ENCODE data around the gene FLT1.

The FLT1 gene

DNA sequence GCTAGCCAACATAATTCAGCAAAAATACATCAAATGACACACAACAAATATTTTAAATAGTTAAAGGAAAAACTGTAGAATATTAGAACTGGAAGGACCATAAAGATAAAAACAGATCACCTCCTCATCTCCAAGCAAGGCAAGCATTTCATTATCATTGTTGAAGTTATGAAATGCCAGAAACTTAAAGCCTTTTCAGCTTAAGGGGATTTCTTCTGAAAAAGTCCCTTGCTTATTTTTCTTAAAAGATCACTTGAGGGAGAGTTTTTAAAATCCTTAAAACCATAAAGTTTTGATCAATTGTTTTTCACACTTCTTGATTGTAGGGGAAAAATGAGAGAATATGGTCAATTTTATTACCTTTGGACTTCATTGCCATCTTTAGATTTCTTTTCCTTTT, 37.4 kb downstream of the FLT1 start:
- DNase-seq: no peak

DNA sequence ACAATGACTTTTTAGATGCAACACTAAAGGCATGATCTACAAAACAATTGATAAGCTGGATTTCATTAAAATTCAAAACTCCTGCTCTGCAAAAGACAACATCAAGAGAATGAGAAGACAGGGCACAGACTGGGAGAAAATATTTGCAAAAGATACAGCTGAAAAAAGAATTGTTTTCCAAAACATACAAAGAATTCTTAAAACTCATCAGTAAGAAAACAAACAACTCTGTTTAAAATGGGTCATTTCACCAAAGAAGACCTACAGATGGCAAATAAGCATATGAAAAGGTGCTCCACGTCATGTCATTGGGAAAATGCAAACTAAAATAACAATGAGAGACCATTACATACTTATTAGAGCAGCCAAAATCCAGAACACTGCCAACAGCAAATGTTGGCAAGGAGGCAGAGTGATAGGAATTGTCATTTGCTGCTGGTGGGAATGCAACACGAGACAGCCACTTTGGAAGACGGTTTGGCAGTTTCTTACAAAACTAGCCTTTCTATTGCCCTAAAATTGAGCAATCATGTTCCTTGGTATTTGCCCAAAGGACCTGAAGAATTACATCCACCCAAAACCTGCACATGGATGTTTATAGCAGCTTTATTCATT, 39.2 kb downstream of the FLT1 start:
- no peak for DNase-seq

DNA sequence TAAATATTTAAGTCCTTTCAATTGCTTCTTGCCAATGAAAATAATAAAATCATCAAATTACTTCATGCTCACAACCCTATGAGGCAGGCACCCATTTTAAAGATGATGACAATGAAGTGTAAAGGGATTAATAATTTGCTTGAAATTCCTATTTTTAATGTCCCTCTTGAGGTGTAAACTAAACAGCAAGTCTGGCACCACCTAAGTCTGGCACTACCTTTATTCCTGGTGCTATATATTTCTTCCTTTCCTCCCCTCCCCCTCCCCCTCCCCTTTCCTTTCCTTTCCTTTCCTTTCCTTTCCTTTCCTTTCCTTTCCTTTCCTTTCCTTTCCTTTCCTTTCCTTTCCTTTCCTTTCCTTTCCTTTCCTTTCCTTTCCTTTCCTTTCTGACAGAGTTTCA, 42.2 kb downstream of the FLT1 start:
- DNase-seq: no peak

DNA sequence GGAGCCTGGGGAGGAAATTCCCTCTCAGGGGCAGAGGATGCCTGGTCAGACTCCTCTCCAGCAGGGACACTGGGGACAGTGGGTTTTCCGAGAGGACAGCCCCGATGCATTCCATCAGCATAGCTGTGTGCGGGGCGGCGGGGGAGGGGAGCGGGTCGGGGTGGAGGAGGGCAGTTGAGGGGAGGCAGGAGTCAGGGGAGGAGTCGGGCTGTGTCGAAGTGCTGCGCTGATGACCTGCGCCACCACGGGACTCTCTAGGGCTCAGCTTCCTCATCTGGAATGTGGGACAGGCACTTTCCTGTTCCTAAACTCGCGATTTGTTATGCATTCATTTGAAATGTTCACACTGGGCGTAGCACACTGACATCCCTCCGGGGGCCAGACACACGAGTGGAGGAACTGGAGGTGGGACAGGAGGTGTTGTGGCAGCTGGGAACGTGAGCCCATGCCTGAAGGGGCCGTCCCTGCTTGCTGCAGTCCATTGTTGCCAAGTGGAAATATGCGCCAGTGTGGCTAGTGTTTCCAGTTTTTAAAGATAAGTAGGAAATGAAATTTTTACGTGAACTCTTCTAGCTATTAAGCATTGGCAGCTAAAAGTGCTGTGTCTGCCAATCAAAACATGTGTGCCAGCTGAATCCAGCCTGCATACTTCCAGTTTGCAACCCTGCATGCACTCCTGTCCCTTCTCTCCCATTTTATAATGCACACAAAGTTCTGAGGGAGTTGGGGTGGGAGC, 43.3 kb downstream of the FLT1 start:
- DNase-seq: no peak

DNA sequence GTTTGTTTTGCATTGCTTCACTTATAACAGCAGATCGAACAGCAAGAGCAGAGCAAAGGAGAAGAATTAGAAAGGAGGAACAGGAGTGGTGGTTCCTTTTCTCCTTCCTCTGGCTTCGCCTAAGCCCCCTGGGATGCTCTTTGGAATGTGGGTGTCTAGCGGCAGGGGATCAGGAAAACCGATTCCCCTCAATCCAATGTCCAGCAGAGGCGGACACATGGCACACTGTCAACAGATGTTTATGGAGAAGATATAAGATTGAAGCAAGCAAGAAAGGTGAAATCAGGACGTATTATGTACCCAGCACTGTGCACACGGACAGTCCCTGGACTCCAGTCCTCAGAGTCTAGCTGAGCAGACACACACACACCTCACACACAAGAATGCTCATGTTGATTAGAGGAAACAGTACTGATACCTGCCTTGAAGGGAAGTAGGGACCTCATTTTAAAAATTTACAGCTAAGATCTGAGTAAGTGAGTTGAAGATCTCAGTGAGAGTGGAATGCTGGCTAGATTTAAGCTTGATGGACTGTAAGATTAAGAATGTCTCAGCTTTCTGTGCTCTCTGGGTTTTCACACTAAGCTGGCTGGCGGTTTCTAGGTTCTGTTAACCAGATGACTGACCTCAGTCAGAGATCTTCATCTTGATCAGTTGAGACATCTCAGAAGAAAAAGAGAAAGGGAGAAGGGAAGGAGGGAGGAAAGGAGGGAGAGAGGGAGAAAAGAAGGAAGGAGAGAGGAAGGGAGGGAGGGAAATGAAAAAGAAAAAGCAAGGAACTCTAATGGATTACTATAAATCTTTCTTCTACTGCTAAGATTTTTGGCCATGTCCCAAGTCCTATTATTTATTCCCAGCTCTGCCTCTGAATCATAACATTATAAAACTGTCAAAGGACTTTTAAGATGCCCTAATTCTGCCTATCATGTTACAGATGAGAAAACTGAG, 44.8 kb downstream of the FLT1 start:
- no peak for DNase-seq

DNA sequence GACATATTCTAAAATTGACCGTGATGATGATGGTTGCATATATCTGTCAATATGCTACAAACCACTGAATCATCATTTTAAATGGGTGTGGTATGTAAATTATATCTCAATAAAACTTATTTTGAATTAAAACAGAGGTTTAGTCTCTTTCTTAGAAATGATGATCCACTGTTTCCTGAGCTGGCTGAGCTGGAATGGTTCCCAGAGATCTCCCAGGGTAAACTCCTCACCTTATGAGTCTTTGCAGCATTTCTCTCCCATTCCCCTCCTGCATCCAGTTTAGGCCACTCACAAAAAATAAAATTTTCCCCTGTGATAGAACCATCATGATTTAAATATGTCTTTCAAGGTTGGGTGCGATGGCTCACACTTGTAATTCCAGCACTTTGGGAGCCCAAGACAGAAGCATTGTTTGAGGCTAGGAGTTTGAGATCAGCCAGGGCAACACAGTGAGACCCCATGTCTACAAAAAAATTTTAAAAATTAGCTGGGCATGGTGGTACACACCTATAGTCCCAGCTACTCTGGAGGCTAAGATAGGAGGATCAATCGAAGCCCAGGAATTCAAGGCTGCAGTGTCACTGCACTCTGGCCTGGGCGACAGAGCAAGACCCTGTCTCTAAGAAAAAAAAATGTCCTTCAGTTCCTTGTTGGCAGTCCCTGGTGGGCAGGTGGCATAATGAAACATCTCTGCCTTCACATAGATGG, 46.1 kb downstream of the FLT1 start:
- DNase-seq: no peak

DNA sequence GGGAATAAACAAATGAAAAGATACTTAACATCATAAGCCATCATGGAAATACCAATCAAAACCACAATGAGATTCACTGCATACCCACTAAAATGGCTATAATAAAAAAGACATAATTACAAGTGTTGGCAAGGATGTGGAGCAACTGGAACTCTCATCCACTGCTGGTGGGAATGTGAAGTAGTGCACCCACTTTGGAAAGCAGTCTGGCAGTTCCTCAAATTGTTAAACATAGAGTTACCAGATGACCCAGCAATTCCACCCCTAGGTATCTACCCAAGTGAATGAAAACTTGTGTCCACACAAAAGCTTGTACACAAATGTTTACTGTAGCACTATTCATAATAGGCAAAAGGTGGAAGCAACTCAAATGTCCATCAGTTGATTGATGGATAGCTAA, 46.9 kb downstream of the FLT1 start:
- DNase-seq: no peak

DNA sequence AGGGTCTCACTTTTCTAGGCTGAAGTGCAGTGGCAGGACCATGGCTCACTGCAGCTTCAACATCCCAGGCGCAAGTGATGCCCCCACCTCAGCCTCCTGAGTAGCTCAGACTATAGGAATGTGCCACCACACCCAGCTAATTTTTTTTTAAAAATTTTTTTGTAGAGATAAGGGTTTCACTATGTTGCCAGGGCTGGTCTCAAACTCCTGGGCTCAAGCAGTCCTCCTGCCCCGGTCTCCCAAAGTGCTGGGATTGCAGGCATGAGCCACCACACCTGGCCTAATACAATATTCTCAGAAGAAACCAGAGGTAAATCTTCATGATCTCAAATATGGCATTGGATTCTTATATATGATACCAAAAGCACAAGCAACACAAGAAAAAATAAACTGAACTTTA, 47.7 kb downstream of the FLT1 start:
- no peak for DNase-seq

DNA sequence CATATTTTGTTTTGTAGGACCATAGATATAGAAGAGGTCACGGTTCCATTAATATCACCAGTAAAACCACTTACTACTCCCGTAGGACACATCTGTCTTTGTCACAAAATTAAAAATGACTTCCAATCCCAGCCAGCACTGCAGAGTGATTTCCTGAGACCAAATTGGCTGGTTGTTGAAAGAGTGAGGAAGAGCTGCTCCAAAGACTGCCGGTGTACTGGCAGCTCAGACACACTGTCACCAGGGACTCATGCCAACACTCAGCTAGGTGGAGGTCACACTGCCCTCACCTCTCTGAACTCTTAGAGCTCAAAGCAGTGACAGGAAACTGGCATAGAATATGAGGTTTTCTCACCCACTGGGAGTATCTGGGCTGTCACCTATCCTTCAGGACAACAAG, 52.1 kb downstream of the FLT1 start:
- DNase-seq: no peak

DNA sequence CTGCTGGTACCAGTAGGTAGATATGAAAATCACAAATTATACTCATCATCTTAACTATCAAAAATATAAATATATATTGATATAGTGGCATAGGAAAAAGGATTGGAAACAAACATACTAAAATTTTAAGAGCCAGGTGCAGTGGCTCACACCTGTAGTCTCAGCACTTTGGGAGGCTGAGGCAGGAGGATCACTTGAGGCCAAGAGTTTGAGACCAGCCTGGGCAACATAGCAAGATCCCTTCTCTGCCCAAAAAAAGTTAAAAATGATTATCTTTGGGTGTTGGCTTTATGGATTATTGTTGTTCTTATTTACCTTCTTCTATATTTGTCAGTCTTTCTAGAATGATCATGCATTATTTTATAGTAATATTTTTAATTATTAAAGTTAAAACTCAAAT, 53.4 kb downstream of the FLT1 start:
- no peak for DNase-seq

DNA sequence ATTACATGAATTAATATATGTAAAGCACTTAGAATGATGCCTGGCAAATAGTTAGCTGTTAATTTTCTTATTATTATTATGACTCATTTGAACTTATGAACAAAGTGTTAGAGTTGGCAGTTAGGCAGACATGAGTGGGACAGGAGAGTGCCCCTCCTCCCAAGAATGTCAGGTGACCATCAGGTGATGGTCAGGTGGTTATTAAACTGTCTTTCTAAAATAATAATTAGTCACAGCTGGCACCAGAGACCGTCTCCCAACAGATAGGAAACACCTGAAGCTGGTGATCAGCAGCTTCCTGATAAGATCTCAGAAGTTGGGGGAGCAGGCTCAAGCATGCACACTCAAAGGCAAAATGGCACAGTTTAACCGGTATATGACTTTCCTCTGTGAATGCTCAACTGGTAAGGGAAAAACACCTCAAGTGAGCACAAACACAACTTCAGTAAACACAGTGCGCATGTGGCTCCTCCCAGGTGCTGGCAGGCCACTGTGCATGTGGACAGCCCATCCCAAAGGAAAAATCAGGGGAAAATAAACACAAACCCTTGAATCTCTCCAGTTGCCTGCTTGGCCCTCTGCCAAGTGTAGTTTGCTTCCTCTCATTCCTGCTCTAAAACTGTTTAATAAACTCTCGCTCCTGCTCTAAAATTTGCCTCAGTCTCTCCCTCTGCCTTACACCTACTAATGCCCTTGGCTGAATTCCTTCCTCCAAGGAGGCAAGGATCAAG, 54.0 kb downstream of the FLT1 start:
- DNase-seq: no peak

DNA sequence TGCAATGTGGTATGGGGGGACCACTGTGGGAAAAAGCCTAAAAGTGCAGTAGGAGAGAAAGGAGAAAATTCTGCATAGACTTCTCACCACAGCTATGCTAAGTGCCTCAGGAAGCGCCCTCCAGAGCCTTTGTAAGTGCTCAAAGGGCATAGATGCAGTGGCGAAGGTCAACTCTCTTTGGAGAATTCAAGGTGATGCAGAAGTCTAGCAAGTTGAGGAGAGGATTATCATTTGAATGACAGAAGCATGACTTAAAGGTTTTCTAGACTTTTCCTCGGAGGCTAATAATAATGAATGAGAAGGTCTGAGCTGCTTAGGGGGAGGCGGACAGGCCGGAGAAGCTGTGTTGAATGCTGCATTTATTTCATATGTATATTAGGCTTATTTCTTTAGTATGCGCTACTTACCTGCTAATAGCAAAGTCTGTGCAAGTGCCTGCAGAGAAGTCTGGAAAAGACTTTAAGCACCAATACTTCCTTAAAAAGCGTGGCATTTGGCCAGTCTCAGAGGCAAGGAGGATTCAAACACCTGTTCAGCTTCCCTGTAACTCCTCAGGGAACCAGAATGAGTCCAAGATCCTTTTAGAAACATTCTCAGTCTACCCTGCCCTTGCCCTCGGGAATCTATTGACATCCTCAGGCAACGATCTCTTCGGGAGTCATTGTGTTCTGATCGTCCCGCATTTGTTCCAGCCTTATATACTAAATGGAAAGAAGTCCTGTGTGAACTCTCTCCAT, 56.2 kb downstream of the FLT1 start:
- no peak for DNase-seq

DNA sequence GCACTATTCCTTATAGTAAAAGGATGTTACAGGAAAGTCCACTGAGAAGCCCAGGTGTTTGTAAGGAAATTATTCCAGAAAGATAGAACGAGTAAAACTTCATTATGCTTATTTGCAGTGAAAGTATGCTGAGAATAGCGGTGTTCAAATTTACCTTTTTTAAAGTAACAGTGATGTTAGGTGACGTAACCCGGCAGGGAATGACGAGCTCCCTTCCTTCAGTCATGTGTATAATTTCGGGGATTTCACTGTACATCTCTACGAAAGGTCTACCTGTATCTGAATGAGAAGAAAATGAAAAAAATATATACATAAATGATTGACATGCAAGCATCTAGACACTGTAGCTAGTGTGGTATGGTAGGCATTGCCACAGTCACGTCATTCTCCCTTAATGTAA, 56.9 kb downstream of the FLT1 start:
- no peak for DNase-seq

DNA sequence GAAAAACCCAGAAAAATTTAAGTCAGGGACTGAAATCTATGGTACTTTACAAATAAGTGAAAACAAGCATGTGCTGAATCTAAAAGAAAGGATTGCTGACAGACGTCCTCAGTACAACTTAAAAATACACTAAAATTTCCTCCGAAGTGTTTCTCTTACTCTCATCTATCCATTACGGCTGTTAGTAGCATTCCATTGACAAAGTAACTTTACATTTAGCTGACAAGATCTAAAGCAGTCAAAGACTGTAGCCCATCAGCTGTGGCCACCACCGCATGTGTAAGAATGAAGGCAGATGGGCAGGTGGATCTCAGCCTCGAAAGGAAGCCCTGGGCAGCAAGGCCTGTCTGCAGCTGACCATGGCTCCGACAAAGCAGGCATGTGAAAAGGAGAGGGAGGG, 59.0 kb downstream of the FLT1 start:
- DNase-seq: no peak

DNA sequence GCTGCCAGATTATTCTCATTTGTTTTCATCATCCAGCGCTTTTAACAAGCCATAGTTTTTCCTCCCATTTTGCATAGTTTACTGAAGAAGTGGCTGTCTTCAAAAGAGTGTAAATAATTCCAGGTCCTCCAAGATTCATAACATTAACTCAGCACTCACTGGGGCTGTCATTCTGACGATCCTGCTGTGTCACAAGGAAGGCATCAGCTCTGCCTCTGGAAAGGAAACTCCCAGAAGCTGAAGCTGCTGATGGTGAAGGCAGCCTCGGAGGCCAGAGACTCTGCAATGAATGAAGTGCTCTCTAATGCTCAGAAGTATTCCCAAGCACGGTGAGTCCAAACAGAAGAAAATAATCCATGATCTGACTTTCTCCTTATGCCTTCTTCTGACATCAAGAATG, 60.0 kb downstream of the FLT1 start:
- DNase-seq: no peak

DNA sequence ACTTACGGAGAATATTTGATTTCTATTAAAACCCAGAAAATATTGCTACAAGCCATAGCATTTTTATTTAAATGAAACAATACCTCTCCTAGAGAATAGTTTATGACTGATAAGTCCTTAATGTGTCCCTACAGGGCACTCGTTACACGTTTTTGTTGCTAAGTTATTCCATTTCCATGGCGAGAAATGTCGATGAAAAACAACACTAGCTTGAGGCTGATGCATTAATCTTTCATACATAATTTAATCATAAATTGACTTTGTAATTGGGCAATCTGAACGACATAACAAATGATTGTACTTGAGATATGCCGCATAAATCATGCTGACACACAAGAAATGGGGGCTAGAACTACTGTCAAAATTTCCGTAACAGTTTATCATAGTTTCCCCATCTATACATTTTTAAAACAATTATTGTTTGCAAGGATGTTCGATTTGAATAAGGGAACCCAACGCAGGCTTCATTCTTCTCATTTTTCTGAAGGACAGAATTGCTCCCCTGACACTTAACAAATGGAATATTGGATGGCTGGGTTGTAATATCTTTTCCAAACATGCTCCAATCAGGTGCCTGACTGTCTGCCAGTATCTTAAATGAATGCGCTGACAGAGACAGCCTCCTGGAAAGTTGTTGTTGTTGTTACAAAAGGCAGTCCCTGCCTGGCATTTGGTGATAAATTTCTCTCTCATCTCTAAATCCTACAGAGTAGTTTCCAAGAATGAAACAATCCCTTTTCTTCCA, 61.9 kb downstream of the FLT1 start:
- DNase-seq: no peak

DNA sequence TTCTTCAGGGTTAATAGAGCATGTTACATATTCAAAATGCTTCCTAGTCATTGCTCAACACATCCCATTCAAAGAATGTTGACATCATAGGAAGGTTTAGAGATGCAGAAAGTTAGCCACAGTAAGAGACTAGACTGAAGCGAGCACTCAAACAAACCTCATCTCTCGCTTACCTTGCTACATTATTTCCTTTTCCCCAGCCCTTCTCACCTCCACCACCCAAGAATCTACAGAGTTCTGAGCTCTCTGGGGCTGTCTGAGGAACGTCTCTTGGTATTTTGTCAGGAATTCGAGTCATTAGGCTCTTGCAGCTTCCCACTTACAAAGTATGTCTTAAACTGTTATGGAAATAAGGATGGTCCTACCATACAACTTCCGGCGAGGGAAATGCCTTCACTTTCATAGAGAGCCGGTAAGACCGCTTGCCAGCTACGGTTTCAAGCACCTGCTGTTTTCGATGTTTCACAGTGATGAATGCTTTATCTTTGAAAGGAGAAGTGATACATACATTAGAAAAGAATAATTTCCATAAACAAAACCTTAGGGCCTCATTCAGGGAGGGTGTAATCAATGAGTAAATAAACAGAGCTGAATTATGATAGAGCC, 65.1 kb downstream of the FLT1 start:
- no peak for DNase-seq

DNA sequence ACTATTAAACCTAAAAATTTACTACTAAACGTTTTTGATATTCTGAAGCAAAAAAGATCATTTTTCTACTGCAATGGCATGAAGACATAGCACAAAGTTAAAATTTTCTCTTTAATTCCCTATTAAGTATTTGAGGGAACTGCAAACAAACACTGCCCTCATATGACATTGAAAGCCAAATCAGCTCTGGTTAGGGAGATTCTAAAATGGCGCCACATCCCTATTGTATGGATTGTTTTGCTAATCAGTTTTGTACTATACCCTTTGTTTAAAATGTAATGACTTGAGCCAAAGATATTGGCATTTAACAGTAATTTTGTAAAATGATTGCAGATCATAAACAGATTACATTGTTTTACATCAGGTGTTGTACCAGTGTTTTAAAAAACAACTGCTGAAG, 65.8 kb downstream of the FLT1 start:
- no peak for DNase-seq

DNA sequence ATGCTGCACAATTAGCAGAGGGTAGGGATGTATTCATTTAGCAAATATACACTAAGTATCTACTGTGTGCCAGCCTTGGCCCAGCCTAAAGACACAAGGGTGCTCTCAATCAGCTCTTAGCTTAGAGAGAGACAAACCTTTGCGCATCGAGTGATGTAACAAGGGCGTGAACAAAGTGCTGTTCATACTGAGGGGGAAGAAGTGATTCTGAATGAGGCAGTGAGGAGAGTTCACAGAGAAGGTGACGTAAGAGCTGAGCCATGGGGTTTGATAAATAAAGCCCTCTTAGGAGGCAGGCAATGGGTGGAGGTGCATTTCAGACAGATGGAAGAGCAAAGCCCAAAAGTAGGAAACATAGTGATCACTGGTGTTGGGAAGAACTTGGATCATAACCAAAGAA, 68.5 kb downstream of the FLT1 start:
- DNase-seq: no peak

DNA sequence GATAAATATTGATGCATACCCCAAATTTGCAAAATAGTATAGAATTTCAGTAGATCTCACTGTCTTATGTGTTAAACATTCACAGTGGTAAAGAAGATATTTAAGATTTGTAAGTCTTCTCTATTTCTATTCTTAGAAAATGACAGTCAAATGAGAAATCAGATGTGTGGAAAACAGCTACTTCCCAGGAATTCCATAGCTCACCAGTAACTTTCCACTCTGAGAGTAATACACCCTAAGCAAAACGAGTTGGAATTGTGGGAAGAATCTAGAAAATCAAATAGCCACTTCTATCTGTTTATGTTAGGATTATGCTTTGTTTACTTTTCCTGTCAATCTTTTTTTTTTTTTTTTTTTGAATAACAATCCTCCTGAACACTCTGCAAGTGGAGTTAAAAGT, 69.1 kb downstream of the FLT1 start:
- no peak for DNase-seq

DNA sequence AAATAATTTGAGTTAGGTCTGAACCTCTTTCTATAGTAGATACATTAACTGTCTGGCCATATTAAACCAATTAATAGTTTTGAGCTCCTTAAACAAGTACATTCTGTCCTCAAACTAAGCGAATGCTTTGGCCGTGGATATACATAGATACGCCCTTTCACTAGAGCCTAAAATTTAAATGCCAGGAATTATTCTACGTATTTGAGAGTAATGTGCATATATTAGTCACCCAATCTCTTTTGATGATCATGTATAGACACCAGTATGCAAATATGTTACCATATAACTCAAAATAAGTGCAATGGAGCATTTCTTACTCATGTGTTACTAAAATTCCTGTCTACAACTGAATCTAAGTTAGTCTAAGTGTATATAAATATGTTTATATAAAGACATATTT, 70.4 kb downstream of the FLT1 start:
- DNase-seq: no peak

Data from stimulated activated CD4-positive, alpha-beta T cell treated with anti-CD3 and anti-CD28 coated beads, Interleukin-4, amount 100 ng/mL, for 1 hour (primary cell).